ENCODE data around the gene LSM4.

Gene LSM4

DNA sequence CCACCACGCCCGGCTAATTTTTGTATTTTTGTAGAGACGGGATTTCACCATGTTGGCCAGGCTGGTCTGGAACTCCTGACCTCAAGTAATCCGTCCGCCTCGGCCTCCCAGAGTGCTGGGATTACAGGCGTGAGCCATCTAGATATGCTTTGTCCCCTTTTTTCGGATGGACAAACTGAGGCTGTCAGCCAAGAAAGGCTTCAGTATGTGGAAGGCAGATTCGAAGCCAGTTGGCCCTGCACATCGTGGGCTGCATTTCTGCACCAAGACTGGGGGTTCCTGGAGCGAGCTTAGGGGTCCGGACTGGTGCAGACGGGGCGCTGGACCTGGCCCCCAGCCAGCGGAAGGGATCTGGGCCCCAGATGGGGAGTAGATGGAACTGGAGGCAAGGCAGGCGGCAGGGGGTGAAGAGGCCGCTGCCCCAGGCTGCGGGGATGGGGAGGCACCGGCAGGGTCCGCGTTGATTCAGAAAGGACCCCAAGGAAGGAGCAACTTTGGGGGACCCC, 31.8 kb downstream of the LSM4 start:
- peak overlapping the region; percentile 96 for H3K27ac ChIP-seq
- TF ChIP-seq, protein P1, sequence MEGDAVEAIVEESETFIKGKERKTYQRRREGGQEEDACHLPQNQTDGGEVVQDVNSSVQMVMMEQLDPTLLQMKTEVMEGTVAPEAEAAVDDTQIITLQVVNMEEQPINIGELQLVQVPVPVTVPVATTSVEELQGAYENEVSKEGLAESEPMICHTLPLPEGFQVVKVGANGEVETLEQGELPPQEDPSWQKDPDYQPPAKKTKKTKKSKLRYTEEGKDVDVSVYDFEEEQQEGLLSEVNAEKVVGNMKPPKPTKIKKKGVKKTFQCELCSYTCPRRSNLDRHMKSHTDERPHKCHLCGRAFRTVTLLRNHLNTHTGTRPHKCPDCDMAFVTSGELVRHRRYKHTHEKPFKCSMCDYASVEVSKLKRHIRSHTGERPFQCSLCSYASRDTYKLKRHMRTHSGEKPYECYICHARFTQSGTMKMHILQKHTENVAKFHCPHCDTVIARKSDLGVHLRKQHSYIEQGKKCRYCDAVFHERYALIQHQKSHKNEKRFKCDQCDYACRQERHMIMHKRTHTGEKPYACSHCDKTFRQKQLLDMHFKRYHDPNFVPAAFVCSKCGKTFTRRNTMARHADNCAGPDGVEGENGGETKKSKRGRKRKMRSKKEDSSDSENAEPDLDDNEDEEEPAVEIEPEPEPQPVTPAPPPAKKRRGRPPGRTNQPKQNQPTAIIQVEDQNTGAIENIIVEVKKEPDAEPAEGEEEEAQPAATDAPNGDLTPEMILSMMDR (conservative IDR thresholded peaks at IDR 0.05): no peak

DNA sequence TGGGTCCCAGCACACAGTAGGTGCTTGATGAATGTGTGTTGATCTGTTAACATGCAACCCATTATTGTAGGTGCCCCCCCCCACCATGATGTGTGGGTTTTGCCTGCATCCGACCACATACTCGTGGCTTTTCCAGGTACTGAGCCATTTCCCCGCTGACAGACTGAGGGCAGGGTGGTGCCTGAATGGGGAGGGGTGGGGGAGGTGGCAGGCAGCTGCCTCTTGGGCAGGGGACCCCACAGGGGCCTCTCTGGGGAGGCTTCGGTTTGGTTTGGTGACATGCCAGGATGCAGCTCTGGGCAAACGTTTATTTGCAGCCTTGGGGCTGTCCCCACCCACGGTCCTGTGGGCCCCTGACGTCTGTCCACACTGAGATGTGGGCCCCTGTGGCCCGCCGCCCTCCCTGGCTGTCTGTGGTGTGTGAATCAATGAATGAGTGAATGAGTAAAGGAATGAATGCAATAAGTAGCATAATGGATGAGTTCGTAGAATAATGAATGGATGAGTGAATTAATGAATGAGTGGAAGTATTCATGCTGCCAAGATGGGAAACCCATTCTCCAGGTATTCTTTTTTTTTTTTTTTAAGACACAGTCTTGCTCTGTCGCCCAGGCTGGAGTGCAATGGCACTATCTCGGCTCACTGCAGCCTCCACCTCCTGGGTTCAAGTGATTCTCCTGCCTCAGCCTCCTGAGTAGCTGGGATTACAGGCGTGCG, 32.4 kb downstream of the LSM4 start:
- TF ChIP-seq, protein P1 (conservative IDR thresholded peaks at IDR 0.05): no peak
- no peak overlapping the region for H3K27ac ChIP-seq

DNA sequence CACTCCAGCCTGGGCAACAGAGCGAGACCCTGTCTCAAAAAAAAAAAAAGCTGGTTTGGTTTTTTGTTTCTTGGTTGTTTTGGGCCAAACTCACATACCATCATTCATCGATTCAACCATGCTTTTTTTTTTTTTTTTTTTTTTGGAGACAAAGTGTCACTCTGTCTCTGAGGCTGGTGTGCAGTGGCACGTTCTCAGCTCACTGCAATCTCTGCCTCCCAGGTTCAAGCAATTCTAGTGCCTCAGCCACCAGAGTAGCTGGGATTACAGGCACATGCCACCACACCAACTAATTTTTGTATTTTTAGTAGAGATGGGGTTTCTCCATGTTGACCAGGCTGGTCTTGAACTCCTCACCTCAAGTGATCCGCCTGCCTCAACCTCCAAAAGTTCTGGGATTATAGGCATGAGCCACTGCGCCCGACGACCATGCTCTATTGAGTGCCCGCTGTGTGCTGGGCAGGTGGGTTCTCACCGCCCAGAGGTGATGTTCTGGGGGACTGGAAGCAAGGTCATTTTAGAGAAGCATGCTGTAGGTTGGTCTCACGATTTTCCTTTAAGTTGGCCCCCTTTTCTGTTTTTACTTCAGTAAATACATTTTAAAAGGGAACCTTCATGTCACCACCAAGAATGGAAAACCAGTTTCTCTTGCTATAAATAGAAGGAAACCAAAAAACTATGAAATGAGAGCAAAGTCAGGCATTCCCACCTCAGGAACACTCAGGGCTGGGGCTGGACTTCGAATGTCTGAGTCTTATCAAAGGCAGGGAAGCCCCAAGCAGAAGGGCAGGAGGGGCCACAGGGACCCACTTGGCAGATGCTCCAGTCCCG, 33.2 kb downstream of the LSM4 start:
- H3K27ac ChIP-seq: no peak overlapping the region
- TF ChIP-seq, protein P1 (conservative IDR thresholded peaks at IDR 0.05): no peak

DNA sequence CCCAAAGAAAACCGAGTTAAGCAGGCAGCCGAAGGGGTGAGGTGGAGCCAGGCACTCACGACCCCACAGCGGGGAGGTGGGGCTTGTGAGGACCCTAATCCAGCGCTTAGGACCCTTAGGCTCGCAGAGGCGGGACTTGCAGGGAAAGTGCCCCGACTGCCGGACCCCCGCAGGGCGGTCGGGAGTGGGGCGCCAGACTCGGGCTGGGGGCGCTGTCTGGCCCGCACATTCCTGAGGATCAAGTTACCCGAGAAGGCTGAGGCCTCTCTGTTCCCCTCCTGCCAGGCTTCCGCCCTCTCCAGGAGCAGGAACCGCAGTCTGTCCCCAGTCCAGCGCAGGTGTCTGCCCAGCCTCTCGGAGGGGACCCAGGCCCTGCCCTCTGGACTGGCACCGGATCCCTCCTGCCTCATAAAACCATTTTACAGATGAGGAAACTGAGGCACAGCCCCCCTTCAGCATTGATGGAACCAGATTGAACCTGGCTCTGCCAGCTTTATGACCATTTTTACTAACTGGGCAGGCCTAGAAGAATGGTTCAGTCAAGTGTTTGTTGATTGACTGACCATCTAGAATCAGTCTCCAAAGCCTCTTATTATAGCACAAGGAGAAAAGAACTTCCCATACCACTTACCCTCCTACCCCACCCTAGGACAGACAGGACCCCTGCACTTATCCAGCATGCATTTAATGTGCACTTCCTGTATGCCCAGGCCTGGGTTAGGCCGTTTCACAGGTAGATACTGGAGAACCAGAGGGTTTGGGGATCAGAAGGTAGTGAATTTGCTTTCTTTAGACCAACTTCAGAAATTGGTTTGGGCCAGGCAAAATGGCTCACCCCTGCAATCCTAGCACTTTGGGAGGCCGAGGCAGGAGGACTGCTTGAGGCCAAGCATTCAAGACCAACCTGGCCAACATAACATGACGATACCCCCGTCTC, 34.8 kb downstream of the LSM4 start:
- H3K27ac ChIP-seq: no peak overlapping the region
- TF ChIP-seq, protein P1 (conservative IDR thresholded peaks at IDR 0.05): no peak

DNA sequence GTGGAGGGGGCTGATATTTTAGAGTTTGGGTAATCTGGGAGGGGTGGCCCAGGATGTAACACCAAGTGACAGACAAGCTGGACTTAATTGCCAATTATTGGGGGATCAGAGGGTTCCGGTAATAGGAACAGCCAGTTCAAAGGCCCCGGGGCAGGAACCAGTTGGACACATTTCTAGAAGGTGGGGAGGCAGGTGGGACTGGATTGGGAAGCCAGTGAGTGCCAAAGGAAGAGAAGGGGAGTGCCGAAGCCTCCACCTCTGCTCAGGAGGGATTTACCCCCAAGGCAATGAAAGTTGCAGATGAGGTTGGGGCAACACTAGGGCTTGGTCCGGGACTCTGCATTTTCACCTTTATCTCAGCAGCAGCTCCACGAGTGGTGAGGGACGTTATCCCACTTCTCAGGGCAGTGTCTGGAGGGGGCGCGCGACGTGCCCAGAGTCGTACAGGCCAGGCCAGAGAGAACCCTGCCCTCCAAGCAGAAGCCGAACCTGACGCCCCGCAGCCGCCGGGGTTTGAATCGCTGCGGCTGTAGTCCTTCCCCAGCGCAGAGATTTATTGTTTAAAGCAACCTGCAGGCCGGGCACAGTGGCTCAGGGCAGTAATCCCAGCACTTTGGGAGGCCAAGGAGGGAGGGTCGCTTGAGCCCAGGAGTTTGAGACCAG, 35.8 kb downstream of the LSM4 start:
- TF ChIP-seq, protein P1 (conservative IDR thresholded peaks at IDR 0.05): no peak
- no peak overlapping the region for H3K27ac ChIP-seq

DNA sequence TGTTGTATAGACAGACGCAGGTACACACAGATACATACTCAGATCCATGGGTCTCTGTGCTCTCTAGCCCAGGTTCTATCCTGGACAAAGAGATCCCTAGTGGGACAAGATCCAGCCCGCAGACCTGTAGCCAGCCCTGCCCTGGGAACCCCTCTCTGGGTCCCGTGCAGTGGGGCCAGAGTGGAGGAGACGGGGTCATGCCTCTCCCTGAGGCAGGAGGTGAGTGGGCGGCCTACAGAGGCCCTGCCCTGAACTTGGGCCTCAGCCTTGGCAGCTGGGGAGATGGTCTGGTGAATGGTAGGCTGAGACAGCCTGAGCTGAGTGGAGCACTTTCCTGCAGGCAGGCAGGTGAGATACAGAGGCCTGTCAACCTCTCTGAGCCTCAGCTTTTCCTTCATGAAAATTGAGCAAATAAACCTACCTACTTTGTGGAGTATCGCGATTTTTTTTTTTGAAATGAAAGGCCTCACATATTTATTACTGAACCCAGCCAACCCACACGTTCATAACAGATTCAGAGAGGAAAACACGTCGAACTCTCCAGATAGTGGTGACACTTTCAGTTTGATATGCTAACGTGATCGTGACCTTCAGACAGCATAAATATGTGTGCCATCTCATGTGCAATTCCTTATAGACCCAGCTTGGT, 38.0 kb downstream of the LSM4 start:
- H3K27ac ChIP-seq: no peak overlapping the region; the same call in 1 of the 2 replicates
- TF ChIP-seq, protein P1 (conservative IDR thresholded peaks at IDR 0.05): no peak
